A549 (cell line): ENCODE results near the gene GPRIN3.

Experiments used
- CHD2 ChIP-seq: fragments of 150-350 bp; IDR thresholded peaks from 2 replicates; pipeline ENCODE4 v1.6.1; 2014; ENCODE audit warnings: low read length; ENCODE audit not compliant: partially characterized antibody
- TF ChIP-seq, protein P1 (sequence below): fragments of >200 bp; sonication (Bioruptor Twin); formaldehyde crosslinking; IDR thresholded peaks from 3 replicates; pipeline ENCODE4 v1.5.1; 2016

DNA sequence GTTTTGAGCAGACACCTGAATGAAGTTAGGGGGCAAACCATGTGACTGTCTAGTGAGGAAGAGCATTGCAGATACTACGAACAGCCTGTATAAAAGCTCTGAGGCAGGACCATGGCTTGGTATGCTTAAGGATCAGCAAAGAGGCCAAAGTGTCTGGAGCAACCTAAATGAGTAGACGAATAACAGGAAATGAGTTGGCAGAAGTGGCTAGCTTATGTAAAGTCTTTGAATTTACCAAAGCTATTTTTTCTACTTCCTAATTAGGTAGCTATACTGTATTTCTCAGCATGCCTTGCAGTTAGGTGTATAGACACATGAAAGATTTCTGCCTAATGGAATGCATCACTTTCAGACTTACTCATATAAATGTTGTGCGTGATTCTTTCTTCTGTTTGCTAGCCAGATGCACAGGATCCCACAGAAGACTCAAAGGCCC lies 9.3 kb upstream of the GPRIN3 start:
- TF ChIP-seq CHD2 = no peak
- TF ChIP-seq, protein P1, sequence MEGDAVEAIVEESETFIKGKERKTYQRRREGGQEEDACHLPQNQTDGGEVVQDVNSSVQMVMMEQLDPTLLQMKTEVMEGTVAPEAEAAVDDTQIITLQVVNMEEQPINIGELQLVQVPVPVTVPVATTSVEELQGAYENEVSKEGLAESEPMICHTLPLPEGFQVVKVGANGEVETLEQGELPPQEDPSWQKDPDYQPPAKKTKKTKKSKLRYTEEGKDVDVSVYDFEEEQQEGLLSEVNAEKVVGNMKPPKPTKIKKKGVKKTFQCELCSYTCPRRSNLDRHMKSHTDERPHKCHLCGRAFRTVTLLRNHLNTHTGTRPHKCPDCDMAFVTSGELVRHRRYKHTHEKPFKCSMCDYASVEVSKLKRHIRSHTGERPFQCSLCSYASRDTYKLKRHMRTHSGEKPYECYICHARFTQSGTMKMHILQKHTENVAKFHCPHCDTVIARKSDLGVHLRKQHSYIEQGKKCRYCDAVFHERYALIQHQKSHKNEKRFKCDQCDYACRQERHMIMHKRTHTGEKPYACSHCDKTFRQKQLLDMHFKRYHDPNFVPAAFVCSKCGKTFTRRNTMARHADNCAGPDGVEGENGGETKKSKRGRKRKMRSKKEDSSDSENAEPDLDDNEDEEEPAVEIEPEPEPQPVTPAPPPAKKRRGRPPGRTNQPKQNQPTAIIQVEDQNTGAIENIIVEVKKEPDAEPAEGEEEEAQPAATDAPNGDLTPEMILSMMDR = no peak
